22Rv1 (cell line): ENCODE measurements around the gene HMGN4.

Experiments
- CTCF ChIP-seq: fragments of 450-650 bp; IDR thresholded peaks from 2 replicates; pipeline ENCODE4 v1.5.1; 2017; ENCODE audit warnings: mild to moderate bottlenecking
- ZFX ChIP-seq: fragments of 450-650 bp; IDR thresholded peaks from 2 replicates; pipeline ENCODE4 v1.6.1; 2017; ENCODE audit warnings: antibody characterized with exemption, borderline replicate concordance

GRCh38 chr6:26533532-26533931 is 4.6 kb upstream of the HMGN4 start:
- TF ChIP-seq CTCF = no peak
- TF ChIP-seq ZFX = no peak
